GM19372 (cell line): Measurements from ENCODE around the gene GID4.

Experiments used
- ATAC-seq: cut with Tn5 transposase; IDR thresholded peaks from one replicate; pipeline ENCODE4 v1.9.1; 2021; ENCODE audit warnings: mild to moderate bottlenecking, low read depth, moderate library complexity; ENCODE audit not compliant: unreplicated experiment

GID4 gene

DNA sequence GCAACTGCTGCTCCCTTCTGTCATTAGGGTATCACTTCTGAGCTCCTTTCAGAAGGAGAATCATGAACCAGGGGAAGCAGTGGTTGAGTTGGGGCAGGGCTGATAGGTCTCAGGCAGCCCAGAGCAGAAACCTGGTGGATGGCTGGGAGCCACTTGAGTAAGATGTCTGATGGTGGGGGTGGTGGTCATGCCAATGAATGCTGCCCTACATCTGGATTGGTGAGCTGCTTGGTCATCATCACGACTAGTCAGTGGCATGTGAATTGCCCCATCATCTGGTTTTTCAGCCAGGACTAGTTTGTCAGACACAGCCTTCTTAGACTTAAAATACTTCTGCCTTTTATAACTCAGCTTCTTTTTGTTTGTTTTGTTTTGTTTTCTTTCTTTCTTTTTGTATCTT, 2.6 kb downstream of the GID4 start:
- no peak for ATAC-seq

DNA sequence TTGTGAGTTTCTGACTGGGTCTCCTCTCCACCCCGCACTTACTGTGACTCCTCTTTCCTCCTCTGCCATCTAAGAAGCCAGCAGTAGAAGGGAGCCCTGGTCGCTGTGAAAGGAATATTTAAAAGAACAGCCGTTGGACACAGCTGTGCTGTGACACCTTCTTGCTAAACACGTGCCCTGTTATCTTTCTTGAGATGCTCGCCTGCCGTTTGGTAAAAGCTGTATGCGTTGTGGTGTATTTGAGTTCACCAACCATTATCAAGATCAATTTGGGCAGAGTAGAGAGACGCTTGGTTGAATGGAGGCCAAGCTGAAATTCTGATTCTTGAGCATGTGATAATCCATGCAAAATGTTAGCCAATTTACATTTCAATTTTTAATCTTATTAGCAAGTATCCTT, 3.8 kb downstream of the GID4 start:
- ATAC-seq = no peak

DNA sequence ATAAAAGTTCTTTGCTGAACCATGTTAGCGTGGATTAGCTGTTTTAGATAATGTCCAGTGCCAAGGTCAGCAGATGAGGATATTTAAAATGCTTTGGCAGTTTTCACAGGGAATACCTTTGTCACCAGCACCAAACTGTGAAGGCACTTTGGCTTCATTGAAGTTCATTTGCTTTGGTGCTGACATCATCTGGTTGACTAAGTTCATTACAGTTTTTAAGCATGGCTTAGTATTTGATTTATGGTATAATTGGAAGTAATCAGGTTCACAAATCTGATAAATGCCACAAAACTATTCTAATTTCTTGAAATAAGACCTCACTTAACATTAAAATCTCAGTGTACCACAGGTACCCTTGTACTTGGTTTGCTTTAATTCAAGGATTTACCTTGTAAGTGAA, 4.3 kb downstream of the GID4 start:
- no peak for ATAC-seq

DNA sequence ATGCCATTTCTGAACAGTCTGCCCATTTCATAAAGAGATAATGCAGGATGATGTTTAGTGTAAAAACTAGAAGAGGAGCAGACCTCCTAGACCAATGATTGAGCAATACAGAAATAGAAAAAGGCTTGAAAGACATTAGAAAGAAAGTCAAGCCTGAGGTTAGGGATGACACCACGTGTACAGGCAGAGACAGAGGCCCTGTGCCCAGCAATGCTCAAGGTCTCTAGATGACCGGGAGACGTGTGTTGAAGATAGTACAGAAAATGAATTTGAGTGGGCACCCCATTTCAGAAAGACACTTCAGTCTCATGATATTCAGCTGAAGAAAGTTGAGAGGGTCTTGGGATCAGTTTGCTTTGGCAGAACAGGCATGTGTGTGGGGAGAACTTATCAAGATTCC, 5.4 kb downstream of the GID4 start:
- no peak for ATAC-seq

DNA sequence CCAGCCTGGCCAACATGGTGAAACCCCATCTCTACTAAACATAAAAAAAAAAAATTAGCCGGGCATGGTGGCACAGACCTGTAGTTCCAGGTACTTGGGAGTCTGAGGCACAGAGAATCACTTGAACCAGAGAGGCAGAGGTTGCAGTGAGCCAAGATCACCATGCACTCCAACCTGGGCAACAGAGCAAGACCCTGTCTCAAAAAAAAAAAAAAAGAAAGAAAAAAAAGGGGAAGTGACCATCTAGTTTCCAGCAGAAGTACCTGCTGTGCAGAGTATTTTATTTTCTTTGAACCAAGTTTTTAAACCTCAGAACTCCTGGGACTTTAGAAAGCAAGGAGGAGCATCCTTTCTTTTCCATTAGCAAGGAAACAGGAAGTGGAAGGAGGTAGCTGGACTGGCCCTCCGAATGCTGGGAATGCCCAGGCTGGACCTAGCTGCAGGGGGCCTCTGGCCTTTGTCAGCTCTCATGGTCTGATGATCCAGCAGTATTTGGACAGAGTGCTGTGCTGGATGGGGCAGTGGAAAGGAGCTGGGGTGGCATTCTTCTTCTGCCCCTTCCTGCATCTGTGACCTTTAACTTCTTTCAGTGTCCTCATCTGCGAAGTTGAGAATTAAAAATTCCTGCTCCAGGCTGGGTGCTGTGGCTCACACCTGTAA, 6.6 kb downstream of the GID4 start:
- ATAC-seq = no peak

DNA sequence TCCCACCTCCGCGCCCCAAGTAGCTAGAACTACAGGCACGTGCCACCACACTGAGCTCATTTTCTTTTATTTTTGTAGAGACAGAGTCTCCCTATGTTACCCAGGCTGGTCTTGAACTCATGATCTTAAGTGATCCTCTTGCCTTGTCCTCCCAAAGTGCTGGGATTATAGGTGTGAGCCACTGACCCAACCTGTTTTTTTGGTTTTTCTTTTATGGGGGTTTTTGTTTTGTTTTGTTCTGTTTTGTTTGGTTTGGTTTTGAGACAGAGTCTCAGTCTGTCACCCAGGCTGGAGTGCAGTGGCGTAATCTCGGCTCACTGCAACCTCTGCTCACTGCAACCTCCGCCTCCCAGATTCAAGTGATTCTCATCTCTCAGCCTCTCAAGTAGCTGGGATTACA, 16.4 kb downstream of the GID4 start:
- ATAC-seq = no peak

DNA sequence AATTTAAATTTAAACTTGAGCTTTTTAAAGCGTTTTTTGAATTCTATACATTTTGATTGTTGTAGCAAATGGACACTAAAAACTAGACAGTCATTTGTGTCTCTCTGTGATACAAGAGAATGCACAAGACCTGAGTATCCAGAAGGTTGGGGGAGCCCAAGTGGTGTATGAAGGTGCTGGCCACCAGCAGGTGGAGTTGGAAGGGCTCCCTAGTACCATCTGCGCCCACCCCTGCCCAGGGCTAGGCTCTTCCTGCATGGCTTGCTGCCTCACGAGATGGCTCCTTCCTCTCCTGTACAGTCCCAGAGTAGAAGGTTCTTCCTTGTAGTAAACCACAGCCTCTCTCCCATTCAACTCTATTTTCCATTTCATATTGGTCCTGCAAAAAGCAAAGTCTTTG, 17.0 kb downstream of the GID4 start:
- ATAC-seq = no peak

DNA sequence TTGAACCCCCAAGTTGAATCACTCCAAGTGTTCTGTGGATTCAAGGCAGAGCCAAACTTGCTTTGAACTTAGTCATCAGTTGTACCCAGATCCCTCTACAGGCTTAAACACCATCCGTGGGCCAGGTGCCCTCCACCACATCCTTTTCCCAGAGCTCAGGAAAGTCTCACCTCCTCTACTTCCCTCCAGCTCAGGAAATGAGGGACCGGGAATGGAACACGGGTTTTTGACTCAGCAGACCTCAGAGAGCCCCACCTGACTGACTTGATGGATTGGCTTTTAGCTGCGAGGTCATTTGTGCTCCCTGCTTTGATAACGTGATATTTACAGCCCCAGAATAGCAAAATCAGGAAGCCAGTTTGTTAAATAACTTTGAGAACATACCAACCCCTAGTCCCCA, 20.1 kb downstream of the GID4 start:
- ATAC-seq = no peak

DNA sequence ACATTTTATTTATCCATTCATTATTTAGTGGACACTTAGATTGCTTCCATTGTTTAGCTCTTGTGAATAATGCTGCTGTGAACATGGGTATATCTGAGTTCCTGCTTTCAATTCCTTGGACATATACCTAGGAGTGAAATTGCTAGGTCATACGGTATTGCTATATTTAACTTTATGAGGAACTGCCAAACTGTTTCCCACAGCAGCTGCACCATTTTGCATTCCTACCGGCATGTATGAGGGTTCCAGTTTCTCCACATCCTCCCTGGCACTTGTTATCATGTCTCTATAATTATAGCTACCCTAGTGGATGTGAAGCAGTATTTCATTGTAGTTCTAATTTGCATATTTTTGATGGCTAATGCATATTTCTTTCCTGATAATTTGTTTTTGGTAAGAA, 24.8 kb downstream of the GID4 start:
- ATAC-seq = no peak

DNA sequence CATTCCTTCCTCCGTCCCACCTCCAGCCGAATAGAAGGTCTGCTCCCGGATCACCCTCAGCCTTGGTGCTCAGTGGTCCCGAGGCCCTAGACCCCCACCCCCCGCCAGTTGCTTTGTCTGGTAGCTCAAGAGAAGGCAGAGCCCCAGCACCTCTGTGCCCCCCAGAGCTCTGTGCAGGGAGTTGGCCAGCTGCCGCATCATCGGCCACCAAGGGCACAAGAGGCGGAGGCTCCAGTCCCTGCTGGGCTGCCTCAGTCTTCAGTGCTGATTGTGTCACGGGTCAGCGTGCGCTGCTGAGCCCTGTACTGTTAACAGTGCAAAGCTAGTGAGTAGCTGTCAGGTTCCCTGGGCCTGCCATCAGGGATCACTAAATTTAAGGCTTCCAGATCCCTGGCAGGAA, 26.3 kb downstream of the GID4 start:
- ATAC-seq = no peak

DNA sequence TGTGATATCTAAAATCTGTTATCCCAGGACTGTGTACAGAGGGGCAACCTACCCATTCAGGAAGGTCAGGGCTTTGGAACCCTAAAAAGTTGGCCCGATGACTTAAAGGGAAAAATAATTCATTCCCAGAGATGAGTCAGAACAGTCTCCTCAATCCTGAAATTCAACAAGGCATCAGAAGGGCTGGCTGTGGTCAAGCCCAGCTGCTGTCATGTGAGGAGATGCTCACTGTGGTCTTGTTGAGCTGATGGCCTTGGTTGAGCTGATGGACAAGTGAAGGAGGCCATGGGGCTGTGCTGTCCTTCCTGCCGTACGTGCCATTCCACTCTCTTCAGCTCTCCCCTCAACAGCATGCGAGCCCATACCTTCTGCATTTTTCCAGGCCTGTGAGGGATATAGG, 27.7 kb downstream of the GID4 start:
- ATAC-seq = no peak

DNA sequence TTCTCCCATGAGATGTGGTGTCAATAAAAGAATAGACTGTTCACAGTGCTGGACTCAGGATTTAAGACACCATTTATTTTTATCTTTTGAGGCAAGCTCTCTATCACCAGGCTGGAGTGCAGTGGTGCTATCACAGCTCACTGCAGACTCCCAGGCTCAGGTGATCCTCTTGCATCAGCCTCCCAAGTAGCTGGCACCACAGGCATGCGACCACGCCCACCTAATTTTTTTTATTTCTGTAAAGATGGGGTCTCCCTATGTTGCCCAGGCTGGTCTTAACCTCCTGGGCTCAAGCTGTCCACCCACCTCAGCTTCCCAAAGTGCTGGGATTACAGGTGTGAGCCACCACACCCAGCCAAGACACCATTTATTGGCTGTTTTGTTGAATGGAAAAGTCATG, 29.9 kb downstream of the GID4 start:
- no peak for ATAC-seq

DNA sequence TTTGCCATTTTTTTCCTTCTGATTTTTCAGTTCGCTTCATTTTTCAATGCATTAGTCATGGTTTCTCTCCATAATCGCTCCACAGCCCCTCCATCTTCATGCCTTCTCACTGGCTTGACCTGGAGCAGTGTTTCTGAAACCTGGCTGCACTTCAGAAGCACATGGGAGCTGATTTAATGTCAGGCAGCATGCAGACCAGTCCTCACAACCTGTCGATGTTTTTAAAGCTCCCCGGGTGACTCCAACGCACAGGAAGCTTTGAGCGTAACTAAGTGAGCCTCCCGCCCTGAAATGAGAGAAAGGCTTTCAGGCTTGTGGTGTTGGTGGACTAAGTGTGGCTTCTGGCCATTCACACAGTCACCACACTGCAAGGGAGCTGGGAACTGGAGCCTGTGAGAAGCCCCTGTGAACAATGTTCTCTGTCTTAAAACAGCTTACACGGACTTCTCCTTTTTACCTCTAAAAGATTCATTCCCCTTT, 31.7 kb downstream of the GID4 start:
- ATAC-seq = no peak

DNA sequence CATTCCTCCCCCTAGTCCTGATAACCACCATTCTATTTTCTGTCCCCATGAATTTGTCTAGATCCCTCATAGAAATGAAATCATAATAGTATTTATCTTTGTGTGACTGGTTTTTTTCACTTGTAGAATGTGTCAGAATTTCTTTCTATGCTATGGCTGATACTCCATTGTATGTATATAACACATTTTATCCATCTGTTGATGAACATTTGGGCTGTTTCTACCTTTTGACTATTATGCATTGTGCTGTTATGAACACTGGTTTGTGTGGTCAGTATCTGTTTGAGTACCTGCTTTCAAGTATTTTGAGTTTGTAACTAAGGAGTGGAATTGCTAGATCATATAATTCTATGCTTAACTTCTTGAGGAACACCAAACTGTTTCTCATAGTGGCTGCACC, 32.5 kb downstream of the GID4 start:
- ATAC-seq = no peak

DNA sequence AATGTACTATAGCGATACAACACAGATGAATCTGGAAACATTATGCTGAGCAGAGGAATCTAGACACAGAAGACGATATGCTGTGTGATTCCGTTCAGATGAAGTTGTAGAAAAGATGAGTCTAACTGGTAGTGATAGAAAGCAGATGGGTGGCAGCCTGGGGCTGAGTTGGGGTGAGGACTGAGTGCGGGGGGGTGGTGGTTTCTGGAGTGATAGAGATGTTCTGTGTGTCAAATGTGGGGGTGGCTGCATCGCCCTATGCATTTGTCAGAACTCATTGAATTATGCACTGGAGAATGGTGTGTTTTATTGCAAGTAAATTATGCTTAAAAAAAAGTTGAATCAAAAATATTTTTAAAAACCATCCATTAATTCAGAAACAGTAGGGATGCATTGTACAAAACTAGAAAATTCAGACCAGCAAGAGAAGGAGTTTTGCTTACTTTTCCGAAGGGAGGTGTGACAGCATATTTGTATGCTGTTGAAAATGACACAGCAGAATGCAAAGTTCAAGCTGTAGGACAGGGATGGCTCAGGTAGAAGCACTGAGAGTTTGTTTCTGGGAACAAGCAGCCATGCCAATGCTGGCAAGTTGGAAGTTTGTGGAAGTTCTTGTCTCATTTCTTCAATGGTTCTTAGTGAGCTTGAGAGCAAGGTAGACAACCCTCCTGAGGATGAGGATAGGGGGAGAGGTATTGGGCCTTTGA, 35.5 kb downstream of the GID4 start:
- no peak for ATAC-seq

DNA sequence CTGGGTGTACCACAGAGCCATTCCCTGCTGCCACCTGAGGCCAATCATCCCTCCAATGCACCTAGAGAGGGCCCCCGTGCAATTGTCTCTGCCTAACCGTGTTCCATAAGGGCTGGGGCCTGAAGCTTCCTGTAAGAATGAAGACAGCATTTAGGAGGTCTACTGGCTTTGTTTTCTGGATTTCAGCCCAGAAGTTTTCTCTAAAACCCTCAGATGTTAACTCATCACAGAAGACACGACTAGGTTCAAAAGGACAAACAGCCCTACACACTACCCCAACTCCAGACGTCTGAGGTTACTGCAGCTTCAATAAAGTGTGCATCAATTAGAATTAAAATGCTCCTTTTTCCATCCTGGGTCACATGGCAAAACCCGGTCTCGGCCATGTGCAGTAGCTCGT, 37.7 kb downstream of the GID4 start:
- ATAC-seq = no peak

DNA sequence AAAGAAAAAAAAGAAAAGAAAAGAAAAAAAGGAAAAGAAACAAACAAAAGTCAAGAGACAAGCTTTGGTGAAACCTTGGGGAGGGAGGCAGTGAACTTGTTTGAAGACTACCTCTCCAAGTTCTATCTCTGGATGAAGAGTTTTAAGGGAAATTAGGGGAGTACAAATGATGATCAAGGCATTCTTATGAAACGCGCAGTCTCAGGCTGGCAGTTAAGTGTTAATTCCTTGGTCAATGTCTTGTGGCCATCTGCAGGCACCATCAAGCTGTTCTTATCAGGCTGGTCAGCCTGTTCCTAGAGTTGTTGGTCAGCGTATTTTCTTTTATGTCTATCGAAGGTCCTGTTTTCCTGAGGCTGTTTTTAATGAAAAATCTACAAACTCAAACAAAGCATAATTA, 40.3 kb downstream of the GID4 start:
- no peak for ATAC-seq

DNA sequence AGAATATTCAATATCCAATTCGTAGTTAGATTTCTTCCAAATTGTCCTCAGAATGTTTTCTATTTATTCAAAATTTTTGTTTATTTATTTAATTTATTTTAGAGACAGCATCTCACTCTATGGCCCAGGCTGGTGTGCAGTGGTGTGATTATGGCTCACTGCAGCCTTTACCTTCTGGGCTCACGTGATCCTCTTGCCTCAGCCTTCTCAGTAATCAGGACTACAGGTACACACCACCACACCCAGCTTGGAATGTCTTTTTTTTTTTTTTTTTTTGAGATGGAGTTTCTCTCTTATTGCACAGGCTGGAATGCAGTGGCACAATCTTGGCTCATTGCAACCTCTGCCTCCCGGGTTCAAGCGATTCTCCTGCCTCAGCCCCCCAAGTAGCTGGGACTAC, 45.0 kb downstream of the GID4 start:
- no peak for ATAC-seq

DNA sequence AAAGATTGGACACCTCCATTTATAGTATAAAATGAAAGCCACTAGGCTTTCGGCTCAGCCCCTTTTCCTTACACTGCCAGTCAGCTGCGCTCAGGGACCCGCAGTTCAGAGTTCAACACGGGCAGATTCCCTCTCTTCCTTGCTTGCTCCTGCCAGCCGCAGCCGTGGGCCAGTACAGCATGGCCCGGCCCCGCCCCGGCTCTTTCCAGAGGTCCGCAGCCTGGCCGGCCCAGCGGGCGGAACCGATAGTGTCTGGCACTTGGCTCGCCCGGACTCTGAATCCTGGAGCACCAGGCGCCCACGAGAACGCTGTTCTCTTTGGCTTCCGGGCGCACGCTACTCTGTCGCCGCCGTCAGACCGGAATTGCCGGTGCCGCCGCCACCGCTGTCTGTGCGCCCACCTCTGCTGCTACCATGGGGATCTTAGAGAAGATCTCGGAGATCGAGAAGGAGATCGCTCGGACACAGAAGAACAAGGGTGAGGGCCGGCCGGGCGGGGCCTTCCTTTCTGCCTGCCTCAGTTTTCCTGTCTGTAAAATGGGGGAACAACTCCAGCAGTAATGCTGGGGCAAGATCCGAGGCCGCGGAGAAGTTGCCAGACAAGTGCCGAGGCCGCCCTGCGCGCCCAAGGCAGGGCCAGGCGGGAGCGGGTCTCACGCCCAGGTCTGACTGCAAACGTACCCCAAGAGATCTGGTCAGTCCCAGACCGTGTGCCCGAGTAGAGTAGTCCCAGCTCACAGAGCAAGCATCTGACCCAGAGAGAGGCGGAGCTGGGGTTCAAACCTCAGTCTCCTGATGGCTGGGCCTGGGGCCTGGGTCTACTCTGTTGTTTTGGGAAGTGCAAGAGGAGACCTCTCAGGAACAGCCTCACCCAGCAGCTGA, 48.6 kb downstream of the GID4 start, which contains the start of gene DRG2:
Gene DRG2, plus strand, starts transcription at position 339 of the 882 bp plus-strand sequence. Its CDS starts 76 bp downstream, at position 415.
- peak; percentile 75 for ATAC-seq

DNA sequence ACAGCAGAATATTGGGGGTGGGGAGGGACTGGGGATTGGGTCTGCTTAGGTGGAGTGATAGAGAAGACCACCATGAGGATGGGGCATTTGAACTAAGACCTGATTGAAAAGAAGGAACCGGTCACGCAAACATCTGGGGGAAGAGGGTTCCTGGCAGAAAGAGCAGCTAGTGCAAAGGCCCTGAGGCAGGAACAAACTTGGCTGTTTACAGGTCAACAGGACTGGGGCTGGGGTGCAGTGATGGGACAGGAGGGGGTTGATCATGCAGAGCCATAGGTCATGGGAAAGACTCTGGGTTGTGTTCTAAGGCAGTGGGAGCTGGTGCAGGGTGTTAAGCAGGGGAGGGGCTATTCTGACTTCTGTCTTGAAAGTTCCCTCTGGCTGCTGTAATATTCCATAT, 50.4 kb downstream of the GID4 start:
- ATAC-seq = no peak
